Measurements from ENCODE around the gene MMADHC. TPM values are rescaled to one million over a fixed set of nuclear protein-coding genes. Genes with fewer than 3 reads are reported as not detected.

Gene MMADHC
- total and polyA plus RNA-seq, 2 experiments from 2014 or later, result 138 to 158 TPM

GRCh38 chr2:149606251-149606811 lies 18.8 kb upstream of the MMADHC start:
- no peak for DNase-seq (ENCODE audit: low spot score)
- no peaks in the 10 kb centered on the region for H3K9me2 ChIP-seq (replicated peaks; ENCODE audit: insufficient read depth)
- no peaks in the 10 kb centered on the region for H3K9me3 ChIP-seq (ENCODE audit: low read depth)
- no peak overlapping the region for H2AFZ ChIP-seq
- H3K4me2 ChIP-seq, result no peak overlapping the region
- no peak overlapping the region for H3K4me3 ChIP-seq
- no peaks in the 10 kb centered on the region for H4K20me1 ChIP-seq (ENCODE audit: insufficient read depth, poor library complexity, severe bottlenecking)
- no peaks in the 10 kb centered on the region for H3K79me2 ChIP-seq
- H3K27ac ChIP-seq, result no peak overlapping the region
- H3K36me3 ChIP-seq (replicated peaks; ENCODE audit: insufficient read depth, low read depth), result no peaks in the 10 kb centered on the region
- peaks cover 5% of the 10 kb centered on the region for H3K4me1 ChIP-seq (ENCODE audit: insufficient read depth)
- no peak for TF ChIP-seq EZH2 (IDR thresholded peaks at IDR 0.05; ENCODE audit: borderline replicate concordance)
- TF ChIP-seq CTCF (IDR thresholded peaks at IDR 0.05; ENCODE audit: poor library complexity), result no peak
- H3K27me3 ChIP-seq, result no peaks in the 10 kb centered on the region

- no peaks in the 10 kb centered on the region for H3K9me2 ChIP-seq (replicated peaks; ENCODE audit: insufficient read depth)
- H3K36me3 ChIP-seq (replicated peaks; ENCODE audit: insufficient read depth, low read depth), result no peaks in the 10 kb centered on the region
- DNase-seq (ENCODE audit: low spot score), result no peak
- 88% methylated on average over 4 of the region's 4 CpGs for WGBS (ENCODE audit: low lambda C conversion rate, missing lambda C conversion rate)
- H3K9me3 ChIP-seq (ENCODE audit: low read depth), result peaks cover 4% of the 10 kb centered on the region
- H4K20me1 ChIP-seq (ENCODE audit: insufficient read depth, poor library complexity, severe bottlenecking), result no peaks in the 10 kb centered on the region
- no peaks in the 10 kb centered on the region for H3K27me3 ChIP-seq
- H3K27ac ChIP-seq, result no peak overlapping the region
- peaks cover 2% of the 10 kb centered on the region for H3K4me1 ChIP-seq (ENCODE audit: insufficient read depth)
- no peak overlapping the region for H3K4me3 ChIP-seq
- no peak overlapping the region for H3K4me2 ChIP-seq
- no peak overlapping the region for H2AFZ ChIP-seq
- TF ChIP-seq EZH2 (IDR thresholded peaks at IDR 0.05; ENCODE audit: borderline replicate concordance) (no peak), EZH2phosphoT487 (IDR thresholded peaks at IDR 0.05; ENCODE audit: low read depth, severe bottlenecking, unreplicated experiment) (no peak), CTCF (IDR thresholded peaks at IDR 0.05; ENCODE audit: poor library complexity) (no peak)
- no peaks in the 10 kb centered on the region for H3K79me2 ChIP-seq
These were observed 15.7 kb upstream of the MMADHC start for GRCh38 chr2:149603248-149603647.

- Histone ChIP-seq H4K20me1 (ENCODE audit: insufficient read depth, poor library complexity, severe bottlenecking) (no peaks in the 10 kb centered on the region), H3K79me2 (no peaks in the 10 kb centered on the region), H3K27ac (no peak overlapping the region), H3K4me3 (no peak overlapping the region), H3K4me2 (no peak overlapping the region), H3K9me3 (ENCODE audit: low read depth) (peaks cover 4% of the 10 kb centered on the region), H3K36me3 (replicated peaks; ENCODE audit: insufficient read depth, low read depth) (no peaks in the 10 kb centered on the region), H2AFZ (no peak overlapping the region), H3K27me3 (no peaks in the 10 kb centered on the region), H3K4me1 (ENCODE audit: insufficient read depth) (peaks cover 7% of the 10 kb centered on the region), H3K9me2 (replicated peaks; ENCODE audit: insufficient read depth) (no peaks in the 10 kb centered on the region)
- 79% methylated on average over 3 of the region's 3 CpGs for WGBS (ENCODE audit: low lambda C conversion rate, missing lambda C conversion rate)
- DNase-seq (ENCODE audit: low spot score), result no peak
- no peak for TF ChIP-seq CTCF (IDR thresholded peaks at IDR 0.05; ENCODE audit: poor library complexity)
- TF ChIP-seq EZH2phosphoT487 (IDR thresholded peaks at IDR 0.05; ENCODE audit: low read depth, severe bottlenecking, unreplicated experiment), result no peak
- no peak for TF ChIP-seq EZH2 (IDR thresholded peaks at IDR 0.05; ENCODE audit: borderline replicate concordance)
These were observed 13.7 kb upstream of the MMADHC start for GRCh38 chr2:149601141-149601796.

All from hepatocyte (in vitro differentiated cells).